ENCODE results near the gene CHD1.

DNA sequence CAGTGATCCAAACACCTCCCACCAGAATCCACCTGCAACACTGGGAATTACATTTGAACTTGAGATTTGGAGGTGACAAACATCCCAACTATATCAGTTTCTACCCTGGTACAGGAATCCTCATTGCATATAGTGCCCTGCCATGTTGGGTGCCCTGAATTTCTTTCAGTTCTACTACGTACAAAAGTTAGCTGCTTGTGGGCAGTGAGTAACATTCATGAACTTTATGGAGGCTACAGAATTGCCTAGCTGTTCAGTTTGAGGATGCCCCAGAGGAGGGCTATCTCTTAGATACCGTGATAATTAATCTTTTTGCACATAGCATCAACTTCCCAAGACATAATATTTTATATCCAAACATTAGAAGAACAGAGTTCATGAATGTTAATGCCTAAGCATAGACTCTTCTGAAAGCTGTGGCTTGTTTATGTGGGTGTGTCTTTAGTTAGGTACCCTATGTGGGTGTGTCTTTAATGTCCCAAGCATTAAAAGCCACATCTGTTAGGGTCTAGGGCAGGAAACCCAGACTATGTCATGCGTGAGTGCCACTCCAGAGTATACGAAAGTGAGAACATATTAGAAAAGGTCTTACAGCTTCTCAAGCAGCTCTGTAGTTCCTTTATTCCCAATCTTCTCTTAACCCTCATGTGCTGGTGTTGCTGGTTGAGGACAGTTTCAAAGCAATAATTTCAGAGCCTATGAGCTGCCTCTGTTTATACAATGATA is 47.0 kb upstream of the CHD1 start:
- TF ChIP-seq POLR2A (IDR thresholded peaks at IDR 0.05) (no peak), CTCF (IDR thresholded peaks at IDR 0.05) (no peak)

Data from prostate gland (tissue), 2 donors.